Naive thymus-derived CD4-positive, alpha-beta T cell (primary cell): ENCODE measurements around the gene CLRN1. TPM values are rescaled to one million over a fixed set of nuclear protein-coding genes. Genes with fewer than 3 reads are reported as not detected.

ENCODE experiments used
- ATAC-seq: fragments of 150-1000 bp; cut with Tn5 transposase; 2 replicates; pipeline ENCODE4 v1.10.0; 2021; ENCODE audit warnings: mild to moderate bottlenecking, moderate library complexity
- CTCF ChIA-PET: fragments of 350-600 bp; sonication (Branson Sonifier 250); formaldehyde crosslinking; loops from one replicate; lab custom pipeline; 2021; ENCODE audit warnings: antibody characterized with exemption; lab: Charles Lee
- POLR2A ChIA-PET: fragments of 350-600 bp; sonication (Branson Sonifier 250); formaldehyde crosslinking; loops from one replicate; lab custom pipeline; 2021; ENCODE audit warnings: antibody characterized with exemption, inconsistent platforms; lab: Charles Lee
- DNase-seq, 9 donors: peaks; one replicate each; pipeline versions ENCODE4 v3.0.0 to v3.0.0-alpha.2; 2020 to 2022; ENCODE audit warnings: mixed read lengths in 1 of 9
- H3K27ac ChIP-seq: one replicate; pipeline ENCODE4 v1.7.0; 2013; ENCODE audit warnings: mild to moderate bottlenecking, low read depth, low read length, moderate library complexity
- H3K27me3 ChIP-seq, 2 donors: one replicate each; pipeline ENCODE4 v1.7.0; 2013; ENCODE audit warnings: low read length in 2 of 2, mild to moderate bottlenecking in 2 of 2, moderate library complexity in 2 of 2; ENCODE audit not compliant: control insufficient read depth in 2 of 2, insufficient read depth in 2 of 2
- H3K36me3 ChIP-seq, 3 experiments: 1 replicate in 2 of 3; 2 replicates in 1 of 3; pipeline ENCODE4 v1.7.0; 2013; ENCODE audit warnings: low read length in 3 of 3, mild to moderate bottlenecking in 3 of 3, moderate library complexity in 1 of 3; ENCODE audit not compliant: insufficient read depth in 3 of 3, control insufficient read depth in 2 of 3
- H3K4me1 ChIP-seq, 2 donors: one replicate each; pipeline ENCODE4 v1.7.0; 2013; ENCODE audit warnings: low read length in 2 of 2, mild to moderate bottlenecking in 2 of 2, moderate library complexity in 1 of 2; ENCODE audit not compliant: control insufficient read depth in 2 of 2, insufficient read depth in 2 of 2
- H3K4me3 ChIP-seq: 2 replicates; pipeline ENCODE4 v1.7.0; 2013; ENCODE audit warnings: mild to moderate bottlenecking, low read length
- H3K9me3 ChIP-seq, 3 experiments: 1 replicate in 2 of 3; 2 replicates in 1 of 3; pipeline ENCODE4 v1.7.0; 2013; ENCODE audit warnings: low read length in 3 of 3; ENCODE audit not compliant: control insufficient read depth in 2 of 3
- H3K27ac Mint-ChIP-seq, 9 donors: one replicate each; pipeline ENCODE4 v1.8.0; 2020 to 2022; ENCODE audit warnings: mixed read lengths in 9 of 9, mild to moderate bottlenecking in 8 of 9, moderate library complexity in 5 of 9, inconsistent platforms in 2 of 9
- H3K27me3 Mint-ChIP-seq, 5 donors: one replicate each; pipeline ENCODE4 v1.8.0; 2021 to 2022; ENCODE audit warnings: mixed read lengths in 5 of 5, mild to moderate bottlenecking in 1 of 5
- H3K36me3 Mint-ChIP-seq, 5 donors: one replicate each; pipeline ENCODE4 v1.8.0; 2020 to 2022; ENCODE audit warnings: mixed read lengths in 5 of 5, mild to moderate bottlenecking in 3 of 5, inconsistent platforms in 1 of 5
- H3K4me1 Mint-ChIP-seq, 7 donors: one replicate each; pipeline ENCODE4 v1.8.0; 2020 to 2022; ENCODE audit warnings: mixed read lengths in 7 of 7, mild to moderate bottlenecking in 3 of 7, inconsistent platforms in 1 of 7
- H3K4me3 Mint-ChIP-seq, 10 donors: one replicate each; pipeline ENCODE4 v1.8.0; 2020 to 2022; ENCODE audit warnings: mild to moderate bottlenecking in 10 of 10, mixed read lengths in 10 of 10, moderate library complexity in 6 of 10, inconsistent platforms in 2 of 10
- H3K9me3 Mint-ChIP-seq, 11 donors: one replicate each; pipeline ENCODE4 v1.8.0; 2020 to 2022; ENCODE audit warnings: mixed read lengths in 11 of 11, mild to moderate bottlenecking in 4 of 11, inconsistent platforms in 1 of 11, moderate library complexity in 1 of 11
- intact Hi-C, 2 donors: fragments of 100-400 bp; cut with micrococcal nuclease; formaldehyde crosslinking; loops; one replicate each; pipeline ENCODE4 v1.15.1; 2023
- polyA plus RNA-seq, 2 donors: library from polyadenylated mRNA; unstranded; fragments of 300-500 nt; fragmentation: Illumina TruSeq; gene quantifications; one replicate each; pipeline ENCODE4 v1.2.3, GENCODE V29; 2021
- total RNA-seq, 6 experiments: library from RNA in 5 of 6; stranded (reverse) in 5 of 6; gene quantifications; 1 replicate in 5 of 6; 2 replicates in 1 of 6; pipeline ENCODE4 v1.2.3 and lab custom pipeline; 2021 to 2026

Gene CLRN1
- total and polyA plus RNA-seq, 7 experiments from 2014 or later = not detected

DNA sequence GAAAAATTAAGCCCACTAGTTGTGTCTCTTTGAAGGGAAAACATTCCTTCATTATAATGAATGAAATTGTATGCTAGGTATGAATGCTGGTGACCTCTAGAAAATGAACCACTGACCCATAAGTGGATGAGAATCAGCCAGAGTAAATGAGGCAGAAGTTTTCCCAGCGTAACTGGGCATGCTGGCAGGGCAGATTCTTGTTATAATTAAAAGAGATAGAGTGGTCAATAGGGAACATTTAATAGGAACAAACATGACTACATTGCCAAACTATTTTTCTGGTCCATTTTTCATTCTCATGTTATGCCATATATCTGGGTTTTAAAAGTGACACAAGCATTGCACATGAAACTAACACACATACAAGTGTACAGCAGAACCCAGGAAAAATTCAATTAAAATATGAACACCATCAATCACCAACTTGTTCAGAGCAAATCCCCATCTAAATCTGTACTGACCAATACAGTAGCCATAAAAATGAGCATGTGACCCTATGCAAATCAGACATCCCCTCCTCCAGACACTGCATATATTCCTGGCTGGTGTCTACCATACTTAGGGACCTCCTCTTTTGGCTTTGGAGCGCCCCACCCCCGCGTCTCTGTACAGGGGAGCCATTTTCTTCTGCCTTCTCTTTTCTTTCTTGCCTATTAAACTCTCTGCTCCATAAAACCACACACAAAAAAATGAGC is 4.0 kb downstream of the CLRN1 start:
- ChIA-PET POLR2A (no interaction called here), CTCF (no interaction called here)
- H3K27ac Mint-ChIP-seq = no peak overlapping the region
- DNase-seq (no peak), ATAC-seq (no peak)
- intact Hi-C loops = no loop called here
- no peaks in the 10 kb centered on the region for H3K9me3 Mint-ChIP-seq
- Histone ChIP-seq H3K9me3 (no peaks in the 10 kb centered on the region), H3K4me3 (no peak overlapping the region), H3K27ac (no peak overlapping the region), H3K4me1 (no peaks in the 10 kb centered on the region), H3K27me3 (peaks cover 0 to 3% of the 10 kb centered on the region in 2 donors), H3K36me3 (no peaks in the 10 kb centered on the region)
- H3K4me3 Mint-ChIP-seq = no peak overlapping the region
- H3K4me1 Mint-ChIP-seq = no peaks in the 10 kb centered on the region
- no peaks in the 10 kb centered on the region for H3K36me3 Mint-ChIP-seq
- H3K27me3 Mint-ChIP-seq = peaks cover 5 to 18% (median 10%) of the 10 kb centered on the region in 5 donors

DNA sequence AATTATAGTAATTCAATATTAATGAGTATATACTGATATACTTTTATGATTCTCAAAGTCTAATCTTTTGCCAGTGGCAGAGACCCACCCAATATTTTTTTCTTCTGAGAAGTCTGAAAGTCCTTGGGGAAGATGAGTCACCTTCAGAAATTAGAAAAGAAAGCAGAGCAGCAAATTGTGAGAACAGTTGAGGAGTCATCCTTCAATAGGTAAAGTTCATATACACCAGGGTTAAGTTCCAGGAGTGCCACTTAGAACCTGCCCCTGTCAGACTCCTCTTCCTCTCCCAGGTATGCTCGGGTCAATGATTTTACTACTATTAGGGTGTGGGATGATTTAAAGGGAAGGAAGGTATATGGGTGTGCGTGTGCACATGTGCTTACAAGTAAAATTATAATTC is 7.1 kb downstream of the CLRN1 start:
- H3K4me3 Mint-ChIP-seq = no peak overlapping the region

DNA sequence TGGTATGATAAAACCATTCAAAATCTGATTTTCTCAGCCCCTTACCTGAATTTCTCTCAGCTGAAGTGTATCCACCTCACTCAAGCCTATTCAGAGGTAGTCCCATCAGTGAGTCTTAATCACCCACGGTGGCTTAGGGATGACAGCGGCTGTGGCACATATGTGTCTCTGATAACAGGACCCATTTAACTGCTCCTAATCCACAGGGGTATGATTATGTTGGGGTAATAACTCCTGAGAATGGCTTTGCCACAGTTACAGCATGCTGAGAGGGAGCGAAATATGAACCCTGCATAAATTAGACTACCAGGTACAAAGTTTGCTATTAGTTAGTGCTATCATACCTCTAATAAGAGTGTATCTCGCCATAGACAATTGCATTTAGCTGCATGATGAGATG is 10.6 kb downstream of the CLRN1 start:
- Histone ChIP-seq H3K4me3 (no peak overlapping the region), H3K9me3 (no peaks in the 10 kb centered on the region), H3K27ac (no peak overlapping the region), H3K27me3 (peaks cover 0 to 3% of the 10 kb centered on the region in 2 donors), H3K36me3 (no peaks in the 10 kb centered on the region), H3K4me1 (no peaks in the 10 kb centered on the region)
- intact Hi-C loops = no loop called here
- Mint-ChIP-seq H3K36me3 (peaks cover 0 to 3% (median 0%) of the 10 kb centered on the region in 5 donors), H3K4me1 (no peaks in the 10 kb centered on the region), H3K9me3 (no peaks in the 10 kb centered on the region), H3K27ac (no peak overlapping the region), H3K27me3 (peaks cover 19 to 50% (median 31%) of the 10 kb centered on the region in 5 donors), H3K4me3 (no peak overlapping the region)
- CTCF ChIA-PET = interaction anchor here (1.1 kb wide), 1 partner anchor 184 kb away, joined by 3 read pairs; no protein-coding TSS in a partner anchor
- no peak for ATAC-seq
- no peak for DNase-seq
- POLR2A ChIA-PET = no interaction called here

More for the DNA sequence above, 7.1 kb downstream of the CLRN1 start:
- ChIA-PET CTCF (no interaction called here), POLR2A (no interaction called here)
- Mint-ChIP-seq H3K9me3 (no peaks in the 10 kb centered on the region), H3K4me1 (no peaks in the 10 kb centered on the region), H3K36me3 (no peaks in the 10 kb centered on the region), H3K27ac (no peak overlapping the region), H3K27me3 (peaks cover 12 to 27% (median 18%) of the 10 kb centered on the region in 5 donors)
- Histone ChIP-seq H3K36me3 (no peaks in the 10 kb centered on the region), H3K9me3 (no peaks in the 10 kb centered on the region), H3K4me1 (no peaks in the 10 kb centered on the region), H3K4me3 (no peak overlapping the region), H3K27ac (no peak overlapping the region), H3K27me3 (peaks cover 0 to 3% of the 10 kb centered on the region in 2 donors)
- no peak for ATAC-seq
- DNase-seq = no peak
- intact Hi-C loops = no loop called here

DNA sequence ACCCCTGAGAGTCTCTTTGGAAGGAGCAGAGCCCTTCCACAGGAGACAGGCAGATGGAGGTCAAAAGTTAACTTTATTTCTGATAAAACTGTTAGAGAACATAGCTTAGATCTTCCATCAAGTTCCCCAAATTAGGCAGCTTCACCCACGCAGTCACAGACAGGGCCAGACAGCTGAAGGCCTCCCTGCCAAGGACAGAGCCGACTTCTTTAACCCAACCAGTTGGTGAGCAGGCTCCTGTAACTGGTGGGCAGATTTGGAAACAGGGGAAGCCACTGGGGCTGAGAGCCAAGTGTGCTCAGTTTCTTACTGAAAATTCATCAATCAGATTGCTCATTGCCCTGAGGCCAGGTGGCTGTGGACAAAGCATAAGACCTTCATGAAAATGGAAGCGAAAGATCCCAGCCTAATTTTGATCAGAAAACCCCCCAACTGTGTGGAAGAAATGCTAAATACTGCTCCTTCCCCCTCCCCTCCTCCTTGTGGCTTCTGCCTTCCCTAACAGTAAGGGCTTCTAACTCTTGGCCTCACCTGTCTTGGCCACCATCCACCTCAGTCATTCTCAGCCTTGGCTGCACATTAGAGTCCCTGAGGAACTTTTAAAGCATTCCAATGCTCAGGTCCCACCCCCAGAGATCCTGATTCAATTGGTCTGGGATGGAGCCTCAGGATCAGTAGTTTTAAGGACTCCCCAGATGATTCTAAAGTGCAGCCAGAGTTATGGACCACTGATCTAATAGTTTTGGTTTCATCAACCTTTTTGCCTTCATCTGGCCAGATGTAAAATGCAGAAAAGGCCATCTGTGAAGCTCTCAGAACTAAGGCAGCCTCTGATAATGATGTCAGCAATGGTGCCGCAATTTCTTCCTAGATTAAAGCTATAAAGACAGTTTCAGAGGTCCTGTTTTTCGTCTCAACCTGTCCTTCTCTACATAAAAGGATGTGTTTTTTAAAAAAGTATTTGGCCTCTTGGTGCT is 11.5 kb downstream of the CLRN1 start:
- H3K27ac Mint-ChIP-seq = no peak overlapping the region
- Histone ChIP-seq H3K36me3 (no peaks in the 10 kb centered on the region), H3K27me3 (peaks cover 0 to 3% of the 10 kb centered on the region in 2 donors), H3K4me1 (no peaks in the 10 kb centered on the region), H3K27ac (no peak overlapping the region), H3K4me3 (no peak overlapping the region), H3K9me3 (no peaks in the 10 kb centered on the region)
- ChIA-PET POLR2A (no interaction called here), CTCF (interaction anchor here (1.1 kb wide), 1 partner anchor 185 kb away, joined by 3 read pairs; no protein-coding TSS in a partner anchor)
- peaks cover 0 to 3% (median 0%) of the 10 kb centered on the region in 5 donors for H3K36me3 Mint-ChIP-seq
- H3K4me1 Mint-ChIP-seq = no peaks in the 10 kb centered on the region
- H3K9me3 Mint-ChIP-seq = no peaks in the 10 kb centered on the region
- DNase-seq (no peak), ATAC-seq (no peak)
- no peak overlapping the region for H3K4me3 Mint-ChIP-seq
- intact Hi-C loops = no loop called here
- peaks cover 17 to 45% (median 35%) of the 10 kb centered on the region in 5 donors for H3K27me3 Mint-ChIP-seq

DNA sequence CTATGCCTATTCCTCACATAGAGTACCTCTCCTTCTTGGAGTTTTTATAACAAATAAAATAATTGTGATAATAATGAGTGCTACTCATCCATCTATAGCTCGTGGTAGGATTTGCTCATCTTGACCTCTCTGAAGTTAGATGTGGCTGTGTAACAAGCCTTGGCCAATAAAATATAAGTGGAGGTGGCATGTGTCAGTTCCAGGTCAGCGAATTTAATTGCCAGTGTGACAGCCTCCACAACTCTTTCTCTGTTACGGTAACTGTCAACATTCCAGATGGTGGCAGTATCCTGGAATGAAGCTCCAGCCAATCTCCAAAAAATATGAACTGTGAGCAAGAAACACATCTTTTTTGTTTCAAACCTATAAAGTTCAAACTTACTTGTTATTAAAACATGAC is 13.8 kb downstream of the CLRN1 start:
- DNase-seq (no peak), ATAC-seq (no peak)
- Histone ChIP-seq H3K4me3 (no peak overlapping the region), H3K4me1 (no peaks in the 10 kb centered on the region), H3K9me3 (no peaks in the 10 kb centered on the region), H3K27me3 (peaks cover 0 to 3% of the 10 kb centered on the region in 2 donors), H3K36me3 (no peaks in the 10 kb centered on the region), H3K27ac (no peak overlapping the region)
- Mint-ChIP-seq H3K4me3 (no peak overlapping the region), H3K36me3 (peaks cover 0 to 3% (median 0%) of the 10 kb centered on the region in 5 donors), H3K9me3 (no peaks in the 10 kb centered on the region), H3K4me1 (no peaks in the 10 kb centered on the region), H3K27ac (no peak overlapping the region), H3K27me3 (peaks cover 22 to 38% (median 30%) of the 10 kb centered on the region in 5 donors)
- ChIA-PET POLR2A (no interaction called here), CTCF (no interaction called here)
- intact Hi-C loops = no loop called here

DNA sequence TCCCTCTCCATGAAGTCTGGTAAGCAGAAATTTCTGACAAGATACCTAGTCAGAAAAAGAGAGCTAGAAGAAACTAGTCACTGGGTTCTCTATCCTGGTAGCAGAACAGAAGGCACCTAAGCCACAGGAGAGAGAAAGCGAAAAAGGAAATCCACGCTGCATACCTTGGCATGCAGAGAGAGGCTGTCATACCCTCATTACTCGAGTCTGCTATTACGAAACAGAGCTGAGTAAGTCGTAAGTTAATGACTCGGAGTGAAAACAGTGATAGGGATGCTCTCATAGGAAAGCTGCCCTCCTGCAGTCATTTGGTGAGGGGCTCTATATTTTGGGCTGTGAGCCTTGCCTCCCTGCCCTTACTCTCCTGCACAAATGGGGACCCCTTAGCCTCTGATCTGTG is 16.2 kb downstream of the CLRN1 start:
- Histone ChIP-seq H3K36me3 (no peaks in the 10 kb centered on the region), H3K27ac (no peak overlapping the region), H3K9me3 (no peaks in the 10 kb centered on the region), H3K4me3 (no peak overlapping the region), H3K4me1 (no peaks in the 10 kb centered on the region), H3K27me3 (peaks cover 0 to 3% of the 10 kb centered on the region in 2 donors)
- H3K27ac Mint-ChIP-seq = no peak overlapping the region
- H3K4me3 Mint-ChIP-seq = no peak overlapping the region
- ATAC-seq (no peak), DNase-seq (no peak)
- intact Hi-C loops = no loop called here
- ChIA-PET POLR2A (no interaction called here), CTCF (interaction anchor here (0.6 kb wide), 1 partner anchor 1045 kb away, joined by 3 read pairs; no protein-coding TSS in a partner anchor)
- H3K27me3 Mint-ChIP-seq = peaks cover 12 to 27% (median 21%) of the 10 kb centered on the region in 5 donors
- peaks cover 0 to 1% (median 0%) of the 10 kb centered on the region in 11 donors for H3K9me3 Mint-ChIP-seq
- peaks cover 0 to 3% (median 0%) of the 10 kb centered on the region in 5 donors for H3K36me3 Mint-ChIP-seq
- H3K4me1 Mint-ChIP-seq = no peaks in the 10 kb centered on the region
